Activated CD4-positive, alpha-beta memory T cell treated with anti-CD3 and anti-CD28 coated beads for 36 hours (primary cell): Measurements from ENCODE around the gene FOXD4L5. TPM values are rescaled to one million over a fixed set of nuclear protein-coding genes. Genes with fewer than 3 reads are reported as not detected.
"Not testable (repeated sequence)": the region's sequence is repeated elsewhere in the genome, so short reads cannot be mapped to it uniquely, and the experiment has no call there.

Experiments used
- CTCF ChIA-PET: fragments of 350-600 bp; sonication (Branson Sonifier 250); formaldehyde crosslinking; loops from one replicate; lab custom pipeline; 2021; ENCODE audit warnings: antibody characterized with exemption, inconsistent platforms; lab: Charles Lee
- POLR2A ChIA-PET: fragments of 350-600 bp; sonication (Branson Sonifier 250); formaldehyde crosslinking; loops from one replicate; lab custom pipeline; 2021; ENCODE audit warnings: antibody characterized with exemption; lab: Charles Lee
- DNase-seq: peaks from one replicate; pipeline ENCODE4 v3.0.0-alpha.2; 2020
- H3K27ac Mint-ChIP-seq: one replicate; pipeline ENCODE4 v1.8.0; 2021; ENCODE audit warnings: mixed read lengths
- H3K27me3 Mint-ChIP-seq: one replicate; pipeline ENCODE4 v1.8.0; 2021; ENCODE audit warnings: mixed read lengths
- H3K36me3 Mint-ChIP-seq: one replicate; pipeline ENCODE4 v1.8.0; 2021; ENCODE audit warnings: mixed read lengths
- H3K4me1 Mint-ChIP-seq: one replicate; pipeline ENCODE4 v1.8.0; 2021; ENCODE audit warnings: low read depth, mixed read lengths
- H3K4me3 Mint-ChIP-seq: one replicate; pipeline ENCODE4 v1.8.0; 2021; ENCODE audit warnings: mild to moderate bottlenecking, mixed read lengths
- H3K9me3 Mint-ChIP-seq: one replicate; pipeline ENCODE4 v1.8.0; 2021; ENCODE audit warnings: mixed read lengths
- intact Hi-C: fragments of 100-400 bp; cut with micrococcal nuclease; formaldehyde crosslinking; loops from one replicate; pipeline ENCODE4 v1.15.1; 2023
- total RNA-seq, 2 experiments: library from RNA; stranded (reverse); gene quantifications; one replicate each; pipeline ENCODE4 v1.2.3, GENCODE V29; 2021

The FOXD4L5 gene
- total RNA-seq = under 1 TPM in 1 of 2 experiments, not detected in 1; 0.07 TPM

GRCh38 chr9:65285109-65285508 lies at the start of gene FOXD4L5:
FOXD4L5 (minus strand) TSS chr9:65285209; CDS start chr9:65284377, 832 bp downstream.
- H3K9me3 Mint-ChIP-seq, H3K4me3 Mint-ChIP-seq, intact Hi-C loops, H3K36me3 Mint-ChIP-seq, DNase-seq, CTCF ChIA-PET, H3K4me1 Mint-ChIP-seq, H3K27me3 Mint-ChIP-seq, POLR2A ChIA-PET, H3K27ac Mint-ChIP-seq: not testable (repeated sequence)

DNA sequence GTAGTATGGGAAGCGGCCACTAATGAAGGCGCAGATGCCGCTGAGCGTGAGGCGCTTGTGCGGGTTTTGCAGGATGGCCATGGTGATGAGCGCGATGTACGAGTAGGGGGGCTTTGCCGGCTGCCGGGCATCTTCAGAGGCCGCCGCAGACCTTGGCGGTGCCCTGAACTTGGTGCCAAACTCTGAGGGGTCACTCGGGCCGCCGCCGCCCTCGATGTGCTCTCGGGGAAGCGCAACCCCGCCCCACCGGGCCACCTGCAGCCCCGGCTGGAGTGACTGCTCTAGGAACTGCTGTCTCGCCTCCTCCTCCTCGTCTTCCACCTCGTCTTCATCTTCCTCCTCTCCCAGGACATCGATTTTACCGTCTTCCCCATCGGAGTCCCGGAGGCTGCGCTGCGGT lies 1.1 kb downstream of the FOXD4L5 start:
- CTCF ChIA-PET, H3K4me1 Mint-ChIP-seq, POLR2A ChIA-PET, H3K27ac Mint-ChIP-seq, H3K9me3 Mint-ChIP-seq, H3K4me3 Mint-ChIP-seq, DNase-seq, H3K27me3 Mint-ChIP-seq, H3K36me3 Mint-ChIP-seq, intact Hi-C loops: not testable (repeated sequence)

DNA sequence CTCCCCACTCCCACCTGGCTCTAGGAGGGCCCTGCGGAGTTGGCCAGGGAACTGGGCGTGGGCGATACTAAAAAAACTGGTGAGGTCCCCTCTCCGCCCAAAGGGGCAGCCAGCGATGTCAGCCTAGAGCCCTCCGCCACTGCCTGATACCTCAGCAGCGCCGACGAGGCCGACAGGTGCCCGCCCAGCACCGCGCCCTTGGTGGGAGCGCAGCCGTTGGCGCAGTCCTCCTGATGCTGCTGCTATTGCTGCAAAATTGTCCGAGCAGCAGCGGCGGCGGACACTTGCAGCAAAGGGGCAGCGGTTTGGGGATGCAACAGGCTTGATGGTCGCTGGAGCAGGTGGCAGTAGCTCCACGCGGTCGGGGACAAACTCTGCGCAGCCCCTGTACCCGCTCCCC lies 2.0 kb downstream of the FOXD4L5 start:
- H3K4me3 Mint-ChIP-seq, H3K9me3 Mint-ChIP-seq, H3K36me3 Mint-ChIP-seq, H3K27ac Mint-ChIP-seq, H3K27me3 Mint-ChIP-seq, H3K4me1 Mint-ChIP-seq, DNase-seq, POLR2A ChIA-PET, CTCF ChIA-PET, intact Hi-C loops: not testable (repeated sequence)
